Measurements from ENCODE around the gene IREB2.

DNA sequence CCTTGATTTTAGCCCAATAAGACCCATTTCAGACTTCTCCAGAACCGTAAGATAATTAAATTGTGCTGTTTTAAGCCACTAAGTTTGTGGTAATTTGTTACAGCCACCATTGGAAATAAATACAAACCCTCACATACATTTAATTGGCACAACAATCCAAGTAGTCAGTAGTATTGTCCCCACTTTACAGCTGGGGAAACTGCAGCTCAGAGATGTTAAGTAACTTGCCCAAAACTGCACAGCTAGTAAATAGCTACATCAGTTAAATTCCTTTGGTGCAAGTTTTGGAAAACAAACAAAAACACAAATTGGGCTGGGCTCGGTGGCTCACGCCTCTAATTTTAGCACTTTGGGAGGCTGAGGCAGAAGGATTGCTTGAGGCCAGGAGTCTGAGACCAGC is 13.3 kb upstream of the IREB2 start:
- TF ChIP-seq, protein P1, sequence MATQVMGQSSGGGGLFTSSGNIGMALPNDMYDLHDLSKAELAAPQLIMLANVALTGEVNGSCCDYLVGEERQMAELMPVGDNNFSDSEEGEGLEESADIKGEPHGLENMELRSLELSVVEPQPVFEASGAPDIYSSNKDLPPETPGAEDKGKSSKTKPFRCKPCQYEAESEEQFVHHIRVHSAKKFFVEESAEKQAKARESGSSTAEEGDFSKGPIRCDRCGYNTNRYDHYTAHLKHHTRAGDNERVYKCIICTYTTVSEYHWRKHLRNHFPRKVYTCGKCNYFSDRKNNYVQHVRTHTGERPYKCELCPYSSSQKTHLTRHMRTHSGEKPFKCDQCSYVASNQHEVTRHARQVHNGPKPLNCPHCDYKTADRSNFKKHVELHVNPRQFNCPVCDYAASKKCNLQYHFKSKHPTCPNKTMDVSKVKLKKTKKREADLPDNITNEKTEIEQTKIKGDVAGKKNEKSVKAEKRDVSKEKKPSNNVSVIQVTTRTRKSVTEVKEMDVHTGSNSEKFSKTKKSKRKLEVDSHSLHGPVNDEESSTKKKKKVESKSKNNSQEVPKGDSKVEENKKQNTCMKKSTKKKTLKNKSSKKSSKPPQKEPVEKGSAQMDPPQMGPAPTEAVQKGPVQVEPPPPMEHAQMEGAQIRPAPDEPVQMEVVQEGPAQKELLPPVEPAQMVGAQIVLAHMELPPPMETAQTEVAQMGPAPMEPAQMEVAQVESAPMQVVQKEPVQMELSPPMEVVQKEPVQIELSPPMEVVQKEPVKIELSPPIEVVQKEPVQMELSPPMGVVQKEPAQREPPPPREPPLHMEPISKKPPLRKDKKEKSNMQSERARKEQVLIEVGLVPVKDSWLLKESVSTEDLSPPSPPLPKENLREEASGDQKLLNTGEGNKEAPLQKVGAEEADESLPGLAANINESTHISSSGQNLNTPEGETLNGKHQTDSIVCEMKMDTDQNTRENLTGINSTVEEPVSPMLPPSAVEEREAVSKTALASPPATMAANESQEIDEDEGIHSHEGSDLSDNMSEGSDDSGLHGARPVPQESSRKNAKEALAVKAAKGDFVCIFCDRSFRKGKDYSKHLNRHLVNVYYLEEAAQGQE (IDR thresholded peaks at IDR 0.05; ENCODE audit: insufficient replicate concordance, low read depth) = no peak
- TF ChIP-seq GABPA (IDR thresholded peaks at IDR 0.05; ENCODE audit: low read depth) = no peak
